Fibroblast of lung (primary cell): ENCODE data around the gene SH3D19.
"Not testable (repeated sequence)": the region's sequence is repeated elsewhere in the genome, so short reads cannot be mapped to it uniquely, and the experiment has no call there.

Experiments
- EZH2 ChIP-seq: IDR thresholded peaks from 2 replicates; pipeline ENCODE4 v1.5.1; 2012; ENCODE audit warnings: low read length, control low read depth, mild to moderate bottlenecking; ENCODE audit errors: missing control alignments
- TF ChIP-seq, protein P1 (sequence below), 2 donors: IDR thresholded peaks in 1 of 2; conservative IDR thresholded peaks in 1 of 2; 1 replicate in 1 of 2; 2 replicates in 1 of 2; pipeline ENCODE4 v1.5.1; 2011 to 2012; ENCODE audit warnings: low read length in 2 of 2, control low read depth in 1 of 2, inconsistent platforms in 1 of 2, low read depth in 1 of 2, mild to moderate bottlenecking in 1 of 2

GRCh38 chr4:151235373-151235772, 90.0 kb downstream of the SH3D19 start:
- TF ChIP-seq, protein P1, sequence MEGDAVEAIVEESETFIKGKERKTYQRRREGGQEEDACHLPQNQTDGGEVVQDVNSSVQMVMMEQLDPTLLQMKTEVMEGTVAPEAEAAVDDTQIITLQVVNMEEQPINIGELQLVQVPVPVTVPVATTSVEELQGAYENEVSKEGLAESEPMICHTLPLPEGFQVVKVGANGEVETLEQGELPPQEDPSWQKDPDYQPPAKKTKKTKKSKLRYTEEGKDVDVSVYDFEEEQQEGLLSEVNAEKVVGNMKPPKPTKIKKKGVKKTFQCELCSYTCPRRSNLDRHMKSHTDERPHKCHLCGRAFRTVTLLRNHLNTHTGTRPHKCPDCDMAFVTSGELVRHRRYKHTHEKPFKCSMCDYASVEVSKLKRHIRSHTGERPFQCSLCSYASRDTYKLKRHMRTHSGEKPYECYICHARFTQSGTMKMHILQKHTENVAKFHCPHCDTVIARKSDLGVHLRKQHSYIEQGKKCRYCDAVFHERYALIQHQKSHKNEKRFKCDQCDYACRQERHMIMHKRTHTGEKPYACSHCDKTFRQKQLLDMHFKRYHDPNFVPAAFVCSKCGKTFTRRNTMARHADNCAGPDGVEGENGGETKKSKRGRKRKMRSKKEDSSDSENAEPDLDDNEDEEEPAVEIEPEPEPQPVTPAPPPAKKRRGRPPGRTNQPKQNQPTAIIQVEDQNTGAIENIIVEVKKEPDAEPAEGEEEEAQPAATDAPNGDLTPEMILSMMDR (conservative IDR thresholded peaks at IDR 0.05 in 1 of 2, IDR thresholded peaks at IDR 0.05 in 1 of 2; ENCODE audit: low read depth in 1 of 2, low read length in 2 of 2) = not testable (repeated sequence)
- not testable (repeated sequence) for TF ChIP-seq EZH2
